WTC11 (cell line): ENCODE results near the gene PCGF3. TPM values are rescaled to one million over a fixed set of nuclear protein-coding genes. Genes with fewer than 3 reads are reported as not detected.

Source experiments
- ATAC-seq: fragments of 200-7000 bp; cut with Tn5 transposase; 2 replicates; pipeline ENCODE4 v1.10.0; 2021; ENCODE audit warnings: mild to moderate bottlenecking, moderate library complexity
- CTCF ChIA-PET: fragments of 300-600 bp; sonication (Branson Sonifier 250); formaldehyde crosslinking; loops from one replicate; lab custom pipeline; 2021; ENCODE audit warnings: antibody characterized with exemption; lab: Charles Lee
- POLR2A ChIA-PET: fragments of 350-600 bp; sonication (Branson Sonifier 250); formaldehyde crosslinking; loops from one replicate; lab custom pipeline; 2021; ENCODE audit warnings: antibody characterized with exemption; lab: Charles Lee
- DNase-seq: peaks from one replicate; pipeline ENCODE4 v3.0.0; 2021; ENCODE audit warnings: low spot score
- H3K27ac Mint-ChIP-seq: 2 replicates; pipeline ENCODE4 v1.8.0; 2021; ENCODE audit warnings: mixed read lengths
- H3K27me3 Mint-ChIP-seq: 2 replicates; pipeline ENCODE4 v1.8.0; 2021; ENCODE audit warnings: low read depth, mild to moderate bottlenecking, moderate library complexity, mixed read lengths
- H3K36me3 Mint-ChIP-seq: 2 replicates; pipeline ENCODE4 v1.8.0; 2021; ENCODE audit warnings: mixed read lengths
- H3K4me1 Mint-ChIP-seq: 2 replicates; pipeline ENCODE4 v1.8.0; 2022; ENCODE audit warnings: mixed read lengths
- H3K4me3 Mint-ChIP-seq: 2 replicates; pipeline ENCODE4 v1.8.0; 2021; ENCODE audit warnings: mild to moderate bottlenecking, moderate library complexity, mixed read lengths
- H3K9me3 Mint-ChIP-seq: 2 replicates; pipeline ENCODE4 v1.8.0; 2021; ENCODE audit warnings: mixed read lengths
- AFF4 ChIP-seq: sonication (generic); formaldehyde crosslinking; IDR thresholded peaks from 2 replicates; pipeline ENCODE4 v1.8.1; 2023; ENCODE audit warnings: mild to moderate bottlenecking, missing genetic modification reagents, borderline replicate concordance
- AR ChIP-seq: fragments of 250-450 bp; sonication (Bioruptor Pico); IDR thresholded peaks from 2 replicates; pipeline ENCODE4 v1.9.0; 2021; ENCODE audit warnings: mild to moderate bottlenecking
- ATF6 ChIP-seq: sonication (generic); formaldehyde crosslinking; IDR thresholded peaks from 2 replicates; pipeline ENCODE4 v1.8.1; 2023; ENCODE audit warnings: mild to moderate bottlenecking, missing genetic modification reagents
- FOXK1 ChIP-seq: sonication (generic); formaldehyde crosslinking; IDR thresholded peaks from 2 replicates; pipeline ENCODE4 v1.8.0; 2022; ENCODE audit warnings: mild to moderate bottlenecking, moderate library complexity, missing genetic modification reagents
- IRF2 ChIP-seq: sonication (generic); formaldehyde crosslinking; IDR thresholded peaks from 2 replicates; pipeline ENCODE4 v1.8.0; 2022; ENCODE audit warnings: low read depth, missing genetic modification reagents, borderline replicate concordance
- KAT7 ChIP-seq: sonication (generic); formaldehyde crosslinking; IDR thresholded peaks from 2 replicates; pipeline ENCODE4 v1.8.1; 2023; ENCODE audit warnings: missing genetic modification reagents, mild to moderate bottlenecking, borderline replicate concordance
- MAX ChIP-seq: sonication (generic); formaldehyde crosslinking; IDR thresholded peaks from 2 replicates; pipeline ENCODE4 v1.8.0; 2022; ENCODE audit warnings: mild to moderate bottlenecking, missing genetic modification reagents
- NFATC4 ChIP-seq: fragments of 250-450 bp; sonication (Bioruptor Pico); IDR thresholded peaks from 2 replicates; pipeline ENCODE4 v1.9.0; 2021; ENCODE audit warnings: mild to moderate bottlenecking
- RELA ChIP-seq: sonication (generic); formaldehyde crosslinking; IDR thresholded peaks from 2 replicates; pipeline ENCODE4 v1.8.1; 2022; ENCODE audit warnings: missing genetic modification reagents, mild to moderate bottlenecking, borderline replicate concordance
- SOX15 ChIP-seq: fragments of 250-450 bp; sonication (Bioruptor Pico); IDR thresholded peaks from 2 replicates; pipeline ENCODE4 v1.9.0; 2021; ENCODE audit warnings: mild to moderate bottlenecking
- TEAD4 ChIP-seq: sonication (generic); formaldehyde crosslinking; IDR thresholded peaks from 2 replicates; pipeline ENCODE4 v1.8.0; 2022; ENCODE audit warnings: mild to moderate bottlenecking, missing genetic modification reagents
- ZNF423 ChIP-seq: fragments of 250-450 bp; sonication (Bioruptor Pico); IDR thresholded peaks from 2 replicates; pipeline ENCODE4 v2.1.2; 2022; ENCODE audit warnings: mild to moderate bottlenecking, moderate library complexity
- total RNA-seq: library from RNA; stranded (reverse); gene quantifications from 3 replicates; pipeline ENCODE4 v1.2.3, GENCODE V29; 2021
- TF ChIP-seq, protein P1 (sequence below): fragments of 250-450 bp; sonication (Bioruptor Pico); IDR thresholded peaks from 2 replicates; pipeline ENCODE4 v1.9.0; 2021; ENCODE audit warnings: moderate library complexity, mild to moderate bottlenecking, inconsistent platforms, borderline replicate concordance
- TF ChIP-seq, protein P2 (sequence below): sonication (generic); formaldehyde crosslinking; IDR thresholded peaks from 2 replicates; pipeline ENCODE4 v1.8.1; 2023; ENCODE audit warnings: mild to moderate bottlenecking, missing genetic modification reagents, moderate library complexity
- TF ChIP-seq, protein P3 (sequence below): fragments of 250-450 bp; sonication (Bioruptor Pico); IDR thresholded peaks from 2 replicates; pipeline ENCODE4 v1.9.0; 2021; ENCODE audit warnings: mild to moderate bottlenecking, borderline replicate concordance

The PCGF3 gene
- total RNA-seq, 1 experiment from 2014 or later: 65.7 TPM

DNA sequence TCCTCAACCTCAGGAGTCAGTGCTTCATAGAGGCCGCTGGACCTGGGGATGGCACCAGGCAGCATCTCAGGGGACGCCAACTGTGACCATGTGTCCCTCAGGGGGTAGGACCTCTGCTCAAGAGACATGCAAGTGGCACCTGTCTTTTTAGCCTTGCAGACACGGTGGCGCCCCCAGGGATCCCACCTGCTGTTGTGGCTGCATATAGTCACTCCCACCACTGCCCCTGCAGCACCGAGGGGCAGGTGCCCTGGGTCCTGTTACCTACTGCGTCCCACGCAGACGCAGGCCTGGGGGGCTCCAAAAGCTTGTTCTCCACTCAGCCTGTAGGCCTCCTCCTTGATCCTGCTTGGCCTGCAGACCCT lies 28.8 kb upstream of the PCGF3 start:
- H3K9me3 Mint-ChIP-seq: no peaks in the 10 kb centered on the region
- H3K27ac Mint-ChIP-seq: no peak overlapping the region
- ATAC-seq (no peak), DNase-seq (no peak)
- H3K4me3 Mint-ChIP-seq: no peak overlapping the region; the same call in 1 of the 2 replicates
- POLR2A ChIA-PET: no interaction called here
- CTCF ChIA-PET: no interaction called here
- peaks cover 11% of the 10 kb centered on the region for H3K4me1 Mint-ChIP-seq
- H3K36me3 Mint-ChIP-seq: peaks cover 11% of the 10 kb centered on the region
- no peak for TF ChIP-seq FOXK1 (CRISPR knock-in tag)
- TF ChIP-seq MAX (CRISPR knock-in tag): no peak
- TF ChIP-seq, protein P1, sequence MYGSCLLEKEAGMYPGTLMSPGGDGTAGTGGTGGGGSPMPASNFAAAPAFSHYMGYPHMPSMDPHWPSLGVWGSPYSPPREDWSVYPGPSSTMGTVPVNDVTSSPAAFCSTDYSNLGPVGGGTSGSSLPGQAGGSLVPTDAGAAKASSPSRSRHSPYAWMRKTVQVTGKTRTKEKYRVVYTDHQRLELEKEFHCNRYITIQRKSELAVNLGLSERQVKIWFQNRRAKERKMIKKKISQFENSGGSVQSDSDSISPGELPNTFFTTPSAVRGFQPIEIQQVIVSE (CRISPR knock-in tag): no peak
- no peak for TF ChIP-seq ZNF423 (CRISPR knock-in tag)
- no peak for TF ChIP-seq IRF2
- TF ChIP-seq NFATC4 (CRISPR knock-in tag): no peak
- no peak for TF ChIP-seq AR (CRISPR knock-in tag)
- TF ChIP-seq, protein P2, sequence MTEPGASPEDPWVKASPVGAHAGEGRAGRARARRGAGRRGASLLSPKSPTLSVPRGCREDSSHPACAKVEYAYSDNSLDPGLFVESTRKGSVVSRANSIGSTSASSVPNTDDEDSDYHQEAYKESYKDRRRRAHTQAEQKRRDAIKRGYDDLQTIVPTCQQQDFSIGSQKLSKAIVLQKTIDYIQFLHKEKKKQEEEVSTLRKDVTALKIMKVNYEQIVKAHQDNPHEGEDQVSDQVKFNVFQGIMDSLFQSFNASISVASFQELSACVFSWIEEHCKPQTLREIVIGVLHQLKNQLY (CRISPR knock-in tag): no peak
- TF ChIP-seq SOX15 (CRISPR knock-in tag): no peak
- TF ChIP-seq, protein P3, sequence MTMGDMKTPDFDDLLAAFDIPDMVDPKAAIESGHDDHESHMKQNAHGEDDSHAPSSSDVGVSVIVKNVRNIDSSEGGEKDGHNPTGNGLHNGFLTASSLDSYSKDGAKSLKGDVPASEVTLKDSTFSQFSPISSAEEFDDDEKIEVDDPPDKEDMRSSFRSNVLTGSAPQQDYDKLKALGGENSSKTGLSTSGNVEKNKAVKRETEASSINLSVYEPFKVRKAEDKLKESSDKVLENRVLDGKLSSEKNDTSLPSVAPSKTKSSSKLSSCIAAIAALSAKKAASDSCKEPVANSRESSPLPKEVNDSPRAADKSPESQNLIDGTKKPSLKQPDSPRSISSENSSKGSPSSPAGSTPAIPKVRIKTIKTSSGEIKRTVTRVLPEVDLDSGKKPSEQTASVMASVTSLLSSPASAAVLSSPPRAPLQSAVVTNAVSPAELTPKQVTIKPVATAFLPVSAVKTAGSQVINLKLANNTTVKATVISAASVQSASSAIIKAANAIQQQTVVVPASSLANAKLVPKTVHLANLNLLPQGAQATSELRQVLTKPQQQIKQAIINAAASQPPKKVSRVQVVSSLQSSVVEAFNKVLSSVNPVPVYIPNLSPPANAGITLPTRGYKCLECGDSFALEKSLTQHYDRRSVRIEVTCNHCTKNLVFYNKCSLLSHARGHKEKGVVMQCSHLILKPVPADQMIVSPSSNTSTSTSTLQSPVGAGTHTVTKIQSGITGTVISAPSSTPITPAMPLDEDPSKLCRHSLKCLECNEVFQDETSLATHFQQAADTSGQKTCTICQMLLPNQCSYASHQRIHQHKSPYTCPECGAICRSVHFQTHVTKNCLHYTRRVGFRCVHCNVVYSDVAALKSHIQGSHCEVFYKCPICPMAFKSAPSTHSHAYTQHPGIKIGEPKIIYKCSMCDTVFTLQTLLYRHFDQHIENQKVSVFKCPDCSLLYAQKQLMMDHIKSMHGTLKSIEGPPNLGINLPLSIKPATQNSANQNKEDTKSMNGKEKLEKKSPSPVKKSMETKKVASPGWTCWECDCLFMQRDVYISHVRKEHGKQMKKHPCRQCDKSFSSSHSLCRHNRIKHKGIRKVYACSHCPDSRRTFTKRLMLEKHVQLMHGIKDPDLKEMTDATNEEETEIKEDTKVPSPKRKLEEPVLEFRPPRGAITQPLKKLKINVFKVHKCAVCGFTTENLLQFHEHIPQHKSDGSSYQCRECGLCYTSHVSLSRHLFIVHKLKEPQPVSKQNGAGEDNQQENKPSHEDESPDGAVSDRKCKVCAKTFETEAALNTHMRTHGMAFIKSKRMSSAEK (CRISPR knock-in tag): no peak
- TF ChIP-seq RELA: no peak
- TF ChIP-seq ATF6 (CRISPR knock-in tag): no peak
- TF ChIP-seq TEAD4 (CRISPR knock-in tag): no peak
- no peak for TF ChIP-seq KAT7 (CRISPR knock-in tag)
- TF ChIP-seq AFF4 (CRISPR knock-in tag): no peak
- H3K27me3 Mint-ChIP-seq: peaks cover 3% of the 10 kb centered on the region
